Stimulated activated CD8-positive, alpha-beta memory T cell treated with anti-CD3 and anti-CD28 coated beads, Interleukin-12 subunit alpha, Interleukin-12 subunit beta, amount 100 ng/mL, for 4 hours (primary cell): Measurements from ENCODE around the gene FNBP1L.
"Not testable (repeated sequence)": the region's sequence is repeated elsewhere in the genome, so short reads cannot be mapped to it uniquely, and the experiment has no call there.

Experiments used
- DNase-seq: peaks from one replicate; pipeline ENCODE4 v3.0.0-alpha.2; 2020; ENCODE audit warnings: low read depth

Gene FNBP1L

GRCh38 chr1:93573940-93574469, 126.1 kb downstream of the FNBP1L start:
- DNase-seq: no peak

DNA sequence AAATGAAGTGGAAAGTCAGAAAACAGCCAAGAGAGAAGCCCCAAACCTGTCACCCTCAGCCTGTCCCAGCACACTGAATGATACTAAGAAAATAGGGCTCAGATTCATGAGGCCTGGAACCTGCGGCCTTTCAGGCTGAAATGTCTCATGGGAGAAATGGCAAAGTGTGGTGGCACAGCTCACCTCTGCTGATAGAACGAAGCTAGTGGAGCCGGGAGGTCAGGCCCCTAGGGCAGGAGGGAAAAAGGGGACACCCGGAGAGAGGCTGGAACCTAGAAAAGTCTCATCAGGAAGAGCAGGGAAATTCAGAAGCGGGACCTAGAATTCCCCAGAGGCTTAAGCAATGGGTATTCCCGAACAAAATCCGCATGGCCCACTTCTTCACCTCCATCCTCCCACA, 126.6 kb downstream of the FNBP1L start:
- DNase-seq: no peak

DNA sequence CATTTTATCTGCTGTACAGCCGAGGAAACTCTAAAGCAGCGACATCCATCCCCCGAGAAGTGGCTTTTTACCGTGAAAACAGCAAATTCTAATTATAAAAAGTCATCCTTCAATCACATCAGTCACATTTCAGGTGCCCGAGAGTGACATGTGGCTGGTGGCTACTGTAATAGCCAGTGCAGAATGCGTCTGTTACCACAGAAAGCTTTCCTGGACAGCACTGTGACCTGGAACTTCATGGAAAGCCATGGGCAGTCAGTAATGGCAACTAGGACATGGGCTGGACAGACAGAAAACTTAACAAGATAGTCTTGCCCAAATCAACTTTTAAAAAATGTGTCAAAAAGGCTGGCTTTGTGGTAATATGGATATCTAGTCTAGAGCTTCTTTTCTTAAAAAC, 127.1 kb downstream of the FNBP1L start:
- DNase-seq: no peak

GRCh38 chr1:93575621-93576284, 127.8 kb downstream of the FNBP1L start:
- no peak for DNase-seq

DNA sequence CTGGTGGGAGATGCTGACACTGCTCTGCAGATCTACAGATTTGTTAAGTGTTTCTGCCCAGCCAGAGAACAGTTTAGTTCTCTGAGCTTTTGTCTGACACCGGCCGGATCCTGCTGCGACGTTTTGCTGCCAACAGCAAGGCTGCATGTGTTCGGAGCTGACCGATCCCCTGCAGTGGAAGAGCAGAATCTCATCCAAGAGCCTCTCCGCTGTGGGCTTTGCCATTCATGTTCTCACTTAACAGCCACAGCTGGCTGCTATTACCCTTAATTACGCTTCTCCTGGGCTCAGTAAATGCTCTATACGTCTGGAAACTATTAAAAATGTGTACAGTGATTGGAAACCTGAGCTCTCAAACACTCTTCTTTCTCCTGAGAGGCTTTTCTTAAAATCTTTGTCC, 128.4 kb downstream of the FNBP1L start:
- DNase-seq: no peak

DNA sequence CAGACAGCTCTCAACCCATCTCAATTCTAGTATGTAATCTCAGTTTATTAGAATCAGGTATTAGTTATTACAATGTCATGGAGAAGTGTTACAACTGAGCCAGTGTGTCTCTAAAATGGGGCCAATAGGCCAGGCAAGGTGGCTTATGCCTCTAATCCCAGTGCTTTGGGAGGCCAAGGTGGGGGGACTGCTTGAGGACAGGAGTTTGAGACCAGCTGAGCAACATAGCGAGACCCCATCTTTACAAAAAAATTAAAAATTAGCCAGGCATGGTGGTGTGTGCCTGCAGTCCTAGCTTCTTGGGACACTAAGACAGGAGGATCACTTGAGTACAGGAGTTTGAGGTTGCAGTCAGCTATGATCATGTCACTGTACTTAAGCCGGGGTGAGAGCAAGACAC, 128.8 kb downstream of the FNBP1L start:
- DNase-seq: no peak

DNA sequence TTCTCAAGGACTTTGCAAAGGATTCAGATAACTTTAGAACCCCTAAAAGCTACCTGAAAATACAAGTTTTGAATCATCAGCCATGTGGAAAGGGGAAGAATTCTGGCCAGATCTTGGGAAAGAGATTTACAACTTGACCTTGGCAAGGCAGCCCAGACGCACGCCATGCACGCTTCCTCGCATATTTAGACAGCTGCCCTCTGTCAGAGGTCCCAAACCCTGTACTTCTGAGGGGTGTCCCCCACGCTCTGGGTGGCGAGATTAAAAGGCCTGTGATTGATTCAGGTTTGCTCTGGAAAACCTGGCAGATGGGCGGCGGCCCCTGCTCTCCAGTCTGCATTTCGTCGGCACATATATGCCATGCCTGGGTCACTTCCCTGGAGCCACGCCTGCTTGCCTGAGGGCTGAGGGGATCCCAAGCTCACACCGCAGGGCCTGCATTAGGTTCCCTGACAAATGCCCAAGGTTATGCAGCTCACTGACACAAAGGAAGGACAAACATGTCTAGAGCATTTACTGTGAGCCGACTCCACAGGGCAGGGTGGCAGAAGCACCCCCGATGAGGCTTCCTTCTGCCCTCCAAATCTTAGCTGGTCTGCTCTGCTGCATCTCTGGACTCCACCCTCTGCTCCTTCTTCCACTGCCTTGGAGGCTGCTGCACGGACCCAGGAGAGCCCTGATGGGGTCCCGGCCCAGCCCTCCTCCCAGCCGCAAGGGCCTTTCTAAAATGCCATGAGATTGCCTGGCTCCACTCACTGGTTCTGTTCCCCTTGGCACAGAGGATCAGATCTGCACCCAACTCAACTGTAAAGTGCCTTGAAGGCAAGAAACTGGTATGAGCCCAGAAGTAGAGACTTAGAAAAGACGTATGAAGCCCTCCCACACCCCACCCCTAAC, 129.9 kb downstream of the FNBP1L start:
- DNase-seq: no peak

- no peak for DNase-seq
Measured at GRCh38 chr1:93578433-93578830, 130.5 kb downstream of the FNBP1L start.

DNA sequence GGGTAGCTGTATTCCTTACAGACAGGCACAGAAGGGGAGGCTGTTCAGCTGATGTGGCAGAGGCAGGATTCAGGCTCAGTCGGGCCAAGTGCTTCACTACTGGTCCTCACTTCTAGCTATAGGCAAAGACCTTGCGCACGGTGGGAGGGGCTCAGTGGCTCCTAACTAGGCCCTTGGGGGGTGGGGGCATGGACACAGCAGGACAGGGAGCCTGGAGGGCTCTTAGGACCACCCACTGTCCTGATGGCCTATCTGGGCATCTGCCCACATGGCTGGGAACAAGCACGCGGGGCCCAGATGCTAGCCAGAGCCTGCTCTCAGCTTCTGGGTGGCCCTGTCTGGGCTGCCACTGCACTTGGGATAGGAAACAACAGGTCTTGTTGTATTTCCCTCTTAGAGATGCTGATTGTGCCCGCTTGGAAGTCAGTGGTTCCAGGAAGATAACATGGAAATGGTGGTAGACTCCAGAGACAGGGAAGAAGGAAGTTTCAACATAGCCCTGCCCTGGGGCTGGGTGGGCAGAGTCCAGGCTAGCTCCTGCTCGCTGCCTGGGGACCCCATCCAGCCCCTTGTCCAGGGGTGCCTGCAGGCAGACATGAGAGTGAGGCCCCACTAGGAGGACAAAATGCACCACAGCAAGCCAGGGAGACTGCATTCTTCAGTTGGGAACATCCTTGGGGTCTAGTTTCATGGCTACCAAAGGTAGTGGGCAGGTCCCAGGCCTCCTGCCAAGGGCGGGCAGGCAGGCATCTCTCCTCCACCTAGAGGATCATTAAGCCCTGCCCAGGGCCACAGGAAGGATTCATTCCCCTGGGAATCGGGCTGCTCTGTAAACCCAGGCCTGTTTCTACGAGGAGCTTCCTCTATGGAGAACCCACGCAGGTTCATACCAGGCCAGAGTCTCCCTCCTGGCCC, 131.2 kb downstream of the FNBP1L start:
- no peak for DNase-seq

DNA sequence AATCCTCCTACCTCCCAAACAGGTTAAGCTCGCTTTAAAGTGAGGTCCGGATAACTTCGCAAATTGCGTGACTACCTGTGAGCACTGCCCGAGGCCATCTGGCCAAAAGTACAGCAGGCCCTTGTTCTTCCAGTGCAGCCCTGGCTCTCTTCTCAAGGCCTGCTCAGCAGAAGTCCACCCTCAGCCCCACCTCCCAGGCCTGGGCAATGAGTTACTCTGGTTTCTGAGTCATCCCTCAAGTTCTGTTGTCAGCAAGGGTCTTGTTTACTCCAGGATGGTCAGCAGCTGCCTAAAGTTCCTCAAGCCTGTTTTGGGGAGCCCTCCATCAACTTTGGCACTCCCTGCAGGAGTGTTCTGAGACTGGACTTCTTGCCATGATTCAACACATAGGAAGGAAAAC, 132.0 kb downstream of the FNBP1L start:
- no peak for DNase-seq

DNA sequence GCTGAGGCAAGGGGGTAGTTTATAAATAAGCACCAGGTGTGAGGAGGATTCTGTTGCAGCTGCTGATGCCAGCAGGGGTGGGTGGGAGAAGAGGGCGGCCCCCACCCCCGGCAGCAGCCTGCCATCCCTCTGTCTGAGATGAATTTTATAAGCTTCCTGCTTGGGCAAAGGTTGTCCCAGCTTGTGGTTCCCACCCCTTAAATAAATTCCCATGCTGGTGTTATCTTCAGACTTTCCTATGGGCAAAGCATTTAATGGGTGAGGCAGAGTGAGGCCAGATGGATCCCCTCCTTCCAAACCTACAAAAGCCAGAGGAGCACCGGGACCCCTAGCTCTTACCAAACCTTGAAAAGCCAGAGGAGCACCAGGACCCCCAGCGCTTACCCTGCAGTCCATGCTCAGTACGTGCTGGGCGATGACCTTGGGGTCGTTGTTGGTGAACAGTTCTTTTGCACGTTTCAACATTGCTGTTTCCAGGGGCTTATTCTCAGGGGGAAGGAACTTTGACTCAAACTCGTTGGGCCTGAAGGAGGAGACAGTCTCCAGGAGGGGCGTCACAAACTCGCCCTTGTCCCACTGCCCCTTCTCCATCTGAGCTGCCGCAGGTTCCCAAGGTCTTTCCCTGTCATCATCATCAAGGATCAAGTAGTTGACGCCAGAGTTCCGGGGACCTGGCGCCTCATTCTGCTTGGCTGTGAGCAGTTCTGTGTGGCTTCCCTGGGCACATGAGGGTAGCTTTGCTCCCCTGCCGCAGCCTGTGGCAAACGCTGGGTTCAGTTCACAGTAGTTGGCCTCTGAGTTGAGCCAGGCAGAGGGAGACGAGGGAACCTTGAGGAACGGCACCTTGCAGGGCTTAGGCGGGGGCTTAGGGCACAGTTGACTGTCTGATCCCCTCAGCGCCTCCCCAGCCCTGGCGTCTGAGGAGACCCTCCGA, 134.3 kb downstream of the FNBP1L start:
- DNase-seq: no peak

GRCh38 chr1:93584261-93585003, 136.5 kb downstream of the FNBP1L start:
- DNase-seq: no peak

DNA sequence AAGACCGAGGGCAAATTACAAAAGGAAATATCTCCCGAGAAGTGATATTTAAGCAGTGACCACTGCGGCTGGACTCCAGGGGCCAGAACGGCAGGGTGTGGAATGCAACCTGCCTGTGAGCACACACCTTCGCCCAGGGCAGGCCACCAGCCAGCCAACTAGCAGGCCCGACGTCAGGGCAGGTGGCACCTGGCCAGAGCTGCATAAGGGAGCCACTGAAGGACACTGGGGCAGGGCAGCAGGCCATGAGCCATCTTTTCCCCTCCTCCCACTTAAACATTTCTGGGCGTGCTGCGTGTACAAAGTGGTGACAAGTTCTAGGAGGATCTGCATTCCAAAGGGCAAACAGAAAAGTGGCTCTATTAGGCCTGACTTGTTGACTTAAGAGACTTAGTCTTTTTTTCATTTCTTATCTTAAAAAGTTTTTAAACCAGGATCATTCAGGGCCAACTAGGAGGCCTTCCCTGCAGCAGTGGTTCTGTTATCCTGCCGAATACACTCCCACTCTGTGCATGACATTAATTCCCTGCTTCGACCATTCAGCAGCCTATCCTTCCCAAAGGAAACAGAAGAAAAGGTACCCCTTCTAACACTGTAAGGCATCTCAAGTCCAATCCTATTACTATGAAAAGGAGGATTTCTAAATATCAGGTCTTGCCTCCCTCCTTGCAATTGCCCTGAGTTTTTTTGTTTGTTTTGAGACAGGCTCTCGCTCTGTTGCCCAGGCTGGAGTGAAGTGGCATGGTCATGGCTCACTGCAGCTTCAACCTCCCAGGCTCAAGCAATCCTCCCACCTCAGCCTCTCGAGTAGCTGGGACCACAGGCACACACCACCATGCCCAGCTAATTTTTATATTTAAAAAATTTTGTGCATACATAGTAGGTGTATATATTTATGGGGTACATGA, 137.4 kb downstream of the FNBP1L start:
- DNase-seq: no peak

- no peak for DNase-seq
Measured at GRCh38 chr1:93587354-93587753, 139.4 kb downstream of the FNBP1L start.

- DNase-seq: no peak
Measured at GRCh38 chr1:93588206-93588605, 140.3 kb downstream of the FNBP1L start.

GRCh38 chr1:93588955-93589354, 141.0 kb downstream of the FNBP1L start:
- no peak for DNase-seq

DNA sequence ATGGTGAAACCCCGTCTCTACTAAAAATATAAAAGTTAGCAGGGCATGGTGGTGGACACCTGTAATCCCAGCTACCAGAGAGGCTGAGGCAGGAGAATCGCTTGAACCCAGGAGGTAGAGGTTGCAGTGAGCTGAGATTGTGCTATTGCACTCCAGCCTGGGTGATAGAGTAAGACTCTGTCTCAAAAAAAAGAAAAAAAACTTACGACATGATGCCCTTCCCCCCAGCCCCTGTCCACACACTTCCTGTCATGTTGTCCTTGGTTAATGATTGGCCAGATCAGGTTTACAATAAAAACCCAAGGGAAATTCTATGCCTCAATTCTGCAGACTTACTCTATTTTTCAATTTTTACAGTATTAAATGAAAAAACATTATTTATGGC, 143.4 kb downstream of the FNBP1L start:
- not testable (repeated sequence) for DNase-seq

DNA sequence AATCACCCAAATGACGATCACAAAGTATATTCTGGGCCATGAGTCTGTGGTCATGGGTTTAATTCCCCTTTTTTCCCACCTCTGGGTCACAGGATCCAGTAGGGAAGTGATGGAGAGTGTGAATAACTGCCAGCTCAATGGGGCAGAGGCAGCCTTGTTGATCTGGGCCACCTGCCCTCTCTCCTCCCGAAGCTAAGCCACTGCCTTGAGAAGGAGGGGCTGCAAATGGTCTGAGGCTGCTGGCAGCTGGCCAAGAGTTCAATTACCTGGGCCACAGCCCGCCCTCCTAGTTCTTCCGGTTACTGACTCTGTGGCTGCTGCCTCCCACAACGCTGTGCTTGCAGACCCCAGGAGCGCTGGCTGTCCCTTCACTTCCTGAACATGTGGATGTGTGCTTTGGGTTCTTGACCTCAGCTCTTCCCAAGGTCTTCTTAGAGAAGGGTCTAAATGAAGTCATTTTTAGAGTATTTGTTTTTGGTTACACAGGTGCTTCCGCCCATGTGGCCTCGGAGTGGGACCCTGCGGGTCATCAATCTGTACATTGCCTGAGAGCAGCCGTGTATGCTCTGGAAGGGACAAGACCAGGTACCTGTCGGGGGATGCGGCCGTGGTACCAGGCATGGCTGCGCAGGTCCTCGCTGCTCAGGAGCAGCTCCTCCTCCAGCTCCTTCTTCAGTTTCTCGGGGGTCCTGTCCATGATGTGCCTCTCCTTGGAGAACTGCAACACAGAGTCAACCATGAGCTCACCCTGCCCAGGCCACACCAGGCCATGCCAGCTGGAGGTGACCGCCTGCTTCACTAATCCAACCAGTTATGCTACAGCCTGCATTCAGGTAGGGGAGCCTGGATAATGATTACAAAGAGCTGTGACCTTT, 144.0 kb downstream of the FNBP1L start:
- DNase-seq: no peak
